Epithelial cell of prostate (primary cell): ENCODE data around the gene PDGFRB.

Experiments
- DNase-seq: peaks from one replicate; pipeline ENCODE4 v3.0.0-alpha.2; 2011; ENCODE audit warnings: low read depth, low spot score
- H3K27ac ChIP-seq: fragments of 450-650 bp; 2 replicates; pipeline ENCODE4 v1.5.1; 2017; ENCODE audit warnings: mild to moderate bottlenecking

Gene PDGFRB

GRCh38 chr5:150120617-150121447 is 34.8 kb downstream of the PDGFRB start:
- no peak overlapping the region for H3K27ac ChIP-seq
- no peak for DNase-seq

- H3K27ac ChIP-seq: no peak overlapping the region
- no peak for DNase-seq
Measured at GRCh38 chr5:150120062-150120441, 35.6 kb downstream of the PDGFRB start.

GRCh38 chr5:150119421-150120061 is 36.1 kb downstream of the PDGFRB start:
- DNase-seq: no peak
- H3K27ac ChIP-seq: no peak overlapping the region

- no peak overlapping the region for H3K27ac ChIP-seq
- DNase-seq: no peak
Measured at GRCh38 chr5:150118561-150119229, 37.0 kb downstream of the PDGFRB start.

- DNase-seq: no peak
Measured at GRCh38 chr5:150117945-150118560, 37.6 kb downstream of the PDGFRB start.

GRCh38 chr5:150116667-150117400 is 38.8 kb downstream of the PDGFRB start:
- no peak for DNase-seq
- H3K27ac ChIP-seq: no peak overlapping the region

More at GRCh38 chr5:150117945-150118560, 37.6 kb downstream of the PDGFRB start:
- no peak overlapping the region for H3K27ac ChIP-seq

- DNase-seq: no peak
- no peak overlapping the region for H3K27ac ChIP-seq
Measured at GRCh38 chr5:150114773-150115408, 40.8 kb downstream of the PDGFRB start.

- DNase-seq: no peak
- no peak overlapping the region for H3K27ac ChIP-seq
Measured at GRCh38 chr5:150114102-150114641, 41.5 kb downstream of the PDGFRB start.

GRCh38 chr5:150113047-150113744 is 42.4 kb downstream of the PDGFRB start:
- no peak overlapping the region for H3K27ac ChIP-seq
- no peak for DNase-seq

GRCh38 chr5:150112201-150113046 is 43.2 kb downstream of the PDGFRB start:
- DNase-seq: no peak
- no peak overlapping the region for H3K27ac ChIP-seq

GRCh38 chr5:150111122-150111521 is 44.5 kb downstream of the PDGFRB start:
- DNase-seq: no peak

GRCh38 chr5:150109921-150110320 is 45.7 kb downstream of the PDGFRB start:
- H3K27ac ChIP-seq: no peak overlapping the region
- DNase-seq: no peak

More at GRCh38 chr5:150111122-150111521, 44.5 kb downstream of the PDGFRB start:
- H3K27ac ChIP-seq: no peak overlapping the region

GRCh38 chr5:150108711-150109514 is 46.7 kb downstream of the PDGFRB start:
- DNase-seq: no peak
- H3K27ac ChIP-seq: no peak overlapping the region

GRCh38 chr5:150107909-150108447 is 47.7 kb downstream of the PDGFRB start:
- no peak overlapping the region for H3K27ac ChIP-seq
- no peak for DNase-seq

GRCh38 chr5:150106674-150107426 is 48.8 kb downstream of the PDGFRB start:
- no peak overlapping the region for H3K27ac ChIP-seq
- no peak for DNase-seq
